SK-N-SH treated with all-trans-retinoic acid at 6 μM for 48 hours (cell line): ENCODE results near the gene MMP14.

Source experiments
- ATAC-seq: fragments of 200-7000 bp; cut with Tn5 transposase; 3 replicates; pipeline ENCODE4 v1.9.1; 2020; ENCODE audit warnings: mild to moderate bottlenecking, moderate library complexity
- CREB5 ChIP-seq: fragments of 250-450 bp; sonication (Bioruptor Pico); IDR thresholded peaks from 2 replicates; pipeline ENCODE4 v1.5.1; 2020; ENCODE audit warnings: low read depth, mild to moderate bottlenecking, moderate library complexity
- CSDC2 ChIP-seq: fragments of 250-450 bp; sonication (Bioruptor Pico); IDR thresholded peaks from 2 replicates; pipeline ENCODE4 v1.5.0; 2020; ENCODE audit warnings: mild to moderate bottlenecking, moderate library complexity
- CSRNP3 ChIP-seq: fragments of 250-450 bp; sonication (Bioruptor Pico); IDR thresholded peaks from 2 replicates; pipeline ENCODE4 v1.5.1; 2021; ENCODE audit warnings: mild to moderate bottlenecking, moderate library complexity
- ESRRG ChIP-seq: fragments of 250-450 bp; sonication (Bioruptor Pico); IDR thresholded peaks from 2 replicates; pipeline ENCODE4 v1.6.1; 2021; ENCODE audit warnings: mild to moderate bottlenecking
- ISL1 ChIP-seq: fragments of 250-450 bp; sonication (Bioruptor Pico); IDR thresholded peaks from 2 replicates; pipeline ENCODE4 v2.1.2; 2022; ENCODE audit warnings: mild to moderate bottlenecking, moderate library complexity
- OSR1 ChIP-seq: fragments of 250-450 bp; sonication (Bioruptor Pico); IDR thresholded peaks from 2 replicates; pipeline ENCODE4 v1.8.0; 2022; ENCODE audit warnings: moderate library complexity, mild to moderate bottlenecking, inconsistent platforms
- PATZ1 ChIP-seq: fragments of 250-450 bp; sonication (Bioruptor Pico); IDR thresholded peaks from 2 replicates; pipeline ENCODE4 v1.8.0; 2020; ENCODE audit warnings: mild to moderate bottlenecking, moderate library complexity, borderline replicate concordance
- POU6F1 ChIP-seq: fragments of 250-450 bp; sonication (Bioruptor Pico); IDR thresholded peaks from 2 replicates; pipeline ENCODE4 v1.8.0; 2021; ENCODE audit warnings: low read depth, mild to moderate bottlenecking, moderate library complexity, borderline replicate concordance
- PPARA ChIP-seq: fragments of 250-450 bp; sonication (Bioruptor Pico); IDR thresholded peaks from 2 replicates; pipeline ENCODE4 v1.5.0; 2020; ENCODE audit warnings: mild to moderate bottlenecking, borderline replicate concordance
- RARB ChIP-seq: fragments of 250-450 bp; sonication (Bioruptor Pico); IDR thresholded peaks from 2 replicates; pipeline ENCODE4 v1.8.0; 2021; ENCODE audit warnings: mild to moderate bottlenecking, moderate library complexity
- SNAI2 ChIP-seq: fragments of 250-450 bp; sonication (Bioruptor Pico); IDR thresholded peaks from 2 replicates; pipeline ENCODE4 v1.5.0; 2020; ENCODE audit warnings: mild to moderate bottlenecking, moderate library complexity
- TCF4 ChIP-seq: fragments of 250-450 bp; sonication (Bioruptor Pico); IDR thresholded peaks from 2 replicates; pipeline ENCODE4 v1.8.0; 2021; ENCODE audit warnings: mild to moderate bottlenecking, moderate library complexity, borderline replicate concordance
- TSHZ2 ChIP-seq: fragments of 250-450 bp; sonication (Bioruptor Pico); IDR thresholded peaks from 2 replicates; pipeline ENCODE4 v1.5.0; 2020; ENCODE audit warnings: mild to moderate bottlenecking, moderate library complexity
- ZC3H10 ChIP-seq: fragments of 250-450 bp; sonication (Bioruptor Pico); IDR thresholded peaks from 2 replicates; pipeline ENCODE4 v1.5.1; 2021; ENCODE audit warnings: mild to moderate bottlenecking, moderate library complexity
- ZFP3 ChIP-seq: fragments of 250-450 bp; sonication (Bioruptor Pico); IDR thresholded peaks from 2 replicates; pipeline ENCODE4 v1.5.0; 2020; ENCODE audit warnings: mild to moderate bottlenecking, moderate library complexity
- ZFP30 ChIP-seq: fragments of 450-650 bp; formaldehyde crosslinking; IDR thresholded peaks from 2 replicates; pipeline ENCODE4 v1.5.0; 2022; ENCODE audit warnings: mild to moderate bottlenecking, moderate library complexity
- ZNF565 ChIP-seq: fragments of 450-650 bp; formaldehyde crosslinking; conservative IDR thresholded peaks from 2 replicates; pipeline ENCODE4 v1.5.0; 2020; ENCODE audit warnings: low read depth, mild to moderate bottlenecking, moderate library complexity
- ZNF70 ChIP-seq: fragments of 450-650 bp; formaldehyde crosslinking; IDR thresholded peaks from 2 replicates; pipeline ENCODE4 v1.5.0; 2020; ENCODE audit warnings: mild to moderate bottlenecking, moderate library complexity
- ZNF8 ChIP-seq: fragments of 450-650 bp; formaldehyde crosslinking; IDR thresholded peaks from 2 replicates; pipeline ENCODE4 v1.5.0; 2020; ENCODE audit warnings: mild to moderate bottlenecking, moderate library complexity

MMP14 gene

GRCh38 chr14:22878271-22879246, 42.2 kb downstream of the MMP14 start:
- TF ChIP-seq ZNF8 (CRISPR knock-in tag), result no peak

GRCh38 chr14:22882064-22882463, 45.7 kb downstream of the MMP14 start:
- no peak for ATAC-seq
- TF ChIP-seq ZC3H10 (CRISPR knock-in tag), result no peak
- TF ChIP-seq ISL1, result no peak
- TF ChIP-seq CREB5 (CRISPR knock-in tag), result no peak
- no peak for TF ChIP-seq CSRNP3 (CRISPR knock-in tag)
- no peak for TF ChIP-seq ESRRG (CRISPR knock-in tag)

More at GRCh38 chr14:22878271-22879246, 42.2 kb downstream of the MMP14 start:
- ATAC-seq, result no peak

- peak; percentile 2; the same call in 1 of the 3 replicates for ATAC-seq
- TF ChIP-seq CREB5 (CRISPR knock-in tag) (no peak), ZNF8 (CRISPR knock-in tag) (no peak), ZNF70 (CRISPR knock-in tag) (no peak), TCF4 (CRISPR knock-in tag) (no peak), PATZ1 (no peak), PPARA (CRISPR knock-in tag) (no peak), ZFP30 (CRISPR knock-in tag) (no peak), ZNF565 (CRISPR knock-in tag) (no peak)
Observed at GRCh38 chr14:22882529-22883172, 46.3 kb downstream of the MMP14 start.

- no peak for TF ChIP-seq CSDC2 (CRISPR knock-in tag)
- TF ChIP-seq RARB, result no peak
- no peak for TF ChIP-seq ZNF70 (CRISPR knock-in tag)
- no peak for TF ChIP-seq POU6F1 (CRISPR knock-in tag)
- no peak for TF ChIP-seq OSR1
- no peak for TF ChIP-seq ZNF8 (CRISPR knock-in tag)
- no peak for TF ChIP-seq ZFP3 (CRISPR knock-in tag)
- no peak for TF ChIP-seq ESRRG (CRISPR knock-in tag)
- no peak for TF ChIP-seq SNAI2 (CRISPR knock-in tag)
- TF ChIP-seq TSHZ2 (CRISPR knock-in tag), result no peak
- no peak for ATAC-seq
Observed at GRCh38 chr14:22883173-22883976, 47.0 kb downstream of the MMP14 start, which contains the start of gene REM2. Gene REM2 (plus strand): TSS chr14:22883222. CDS start chr14:22883288, 66 bp downstream.
